GDM1 (cell line): ENCODE data around the gene TSR3.

Source experiments
- DNase-seq: peaks from one replicate; lab custom pipeline; 2025; lab: John Stamatoyannopoulos, UW

The TSR3 gene

DNA sequence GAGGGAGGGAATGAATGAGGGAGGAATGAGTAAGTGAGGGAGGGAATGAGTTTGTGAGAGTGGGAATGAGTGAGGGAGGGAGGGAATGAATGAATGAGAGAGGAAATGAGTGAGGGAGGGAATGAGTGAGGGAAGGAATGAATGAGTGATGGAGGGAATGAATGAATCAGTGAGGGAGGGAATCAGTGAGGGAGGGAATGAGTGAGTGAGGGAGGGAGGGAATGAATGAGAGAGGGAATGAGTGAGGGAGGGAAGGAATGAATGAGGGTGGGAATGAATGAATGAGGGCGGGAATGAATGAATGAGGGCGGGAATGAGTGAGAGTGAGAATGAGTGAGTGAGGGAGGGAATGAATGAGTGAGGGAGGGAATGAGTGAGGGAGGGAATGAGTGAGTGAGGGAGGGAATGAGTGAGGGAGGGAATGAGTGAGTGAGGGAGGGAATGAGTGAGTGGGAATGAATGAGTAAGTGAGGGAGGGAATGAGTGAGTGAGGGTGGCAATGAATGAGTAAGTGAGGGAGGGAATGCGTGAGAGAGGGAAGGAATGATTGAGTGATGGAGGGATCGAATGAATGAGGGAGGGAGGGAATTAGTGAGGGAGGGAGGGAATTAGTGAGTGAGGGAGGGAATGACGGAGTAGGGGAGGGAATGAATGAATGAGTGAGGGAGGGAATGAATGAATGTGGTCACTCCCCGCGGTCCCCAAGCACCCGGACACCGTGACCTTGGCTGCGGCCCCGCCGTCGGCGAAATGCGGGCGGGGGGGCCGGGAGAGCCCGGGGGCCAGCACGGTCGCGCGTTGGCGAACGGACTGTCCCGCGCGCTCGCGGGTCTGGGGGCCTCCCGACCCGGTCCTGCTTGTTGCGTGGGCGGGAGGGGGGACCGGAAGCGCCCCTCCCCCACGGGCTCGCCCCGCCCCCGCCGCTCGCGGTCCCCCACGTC lies 43.4 kb downstream of the TSR3 start:
- no peak for DNase-seq

- no peak for DNase-seq
Observed at GRCh38 chr16:1306334-1306733, 45.3 kb downstream of the TSR3 start.

DNA sequence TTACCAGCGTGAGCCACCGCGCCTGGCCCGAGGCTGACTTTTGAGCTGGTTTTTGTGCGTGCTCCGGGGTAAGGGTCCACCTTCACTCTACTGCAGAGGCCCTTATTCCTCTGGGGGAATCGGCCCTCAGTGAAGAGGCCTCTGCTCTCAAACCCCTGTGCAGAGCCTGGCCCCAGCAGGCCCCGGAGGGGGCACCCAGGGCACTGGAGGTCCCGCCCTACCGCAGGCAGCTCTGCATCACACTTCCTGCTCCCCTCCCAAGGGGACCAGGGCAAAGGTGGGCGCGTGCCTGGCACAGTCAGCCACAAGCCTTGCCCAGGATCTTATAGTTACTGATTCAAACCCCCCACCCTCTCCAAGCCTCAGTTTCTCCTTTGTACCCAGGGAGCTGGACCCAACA lies 45.9 kb downstream of the TSR3 start:
- no peak for DNase-seq

- no peak for DNase-seq
Observed at GRCh38 chr16:1301562-1301961, 50.1 kb downstream of the TSR3 start.

- peak; percentile 18 for DNase-seq
Observed at GRCh38 chr16:1300664-1301476, 50.8 kb downstream of the TSR3 start.

- DNase-seq = no peak
Observed at GRCh38 chr16:1299868-1300203, 51.8 kb downstream of the TSR3 start.
